Right lobe of liver (tissue), 6 donors: ENCODE measurements around the gene PTK7. TPM values are rescaled to one million over a fixed set of nuclear protein-coding genes. Genes with fewer than 3 reads are reported as not detected.

Experiments used
- ATAC-seq, 4 donors: fragments of 200-7000 bp; cut with Tn5 transposase; one replicate each; pipeline ENCODE4 v1.9.1; 2020; ENCODE audit warnings: mild to moderate bottlenecking in 4 of 4, moderate library complexity in 4 of 4
- DNase-seq, 3 donors: peaks; one replicate each; pipeline ENCODE4 v3.0.0-alpha.2; 2020
- H3K27ac ChIP-seq, 3 donors: fragments of 200-600 bp; one replicate each; pipeline ENCODE4 v1.8.0; 2022
- H3K27me3 ChIP-seq, 2 donors: fragments of 200-600 bp; one replicate each; pipeline ENCODE4 v1.8.0; 2022
- H3K36me3 ChIP-seq, 4 donors: fragments of 200-600 bp; sonication (generic) in 1 of 4; one replicate each; pipeline versions ENCODE4 v1.5.1 to v1.8.0; 2017 to 2022; ENCODE audit warnings: control low read depth in 1 of 4
- H3K4me1 ChIP-seq, 4 donors: fragments of 200-600 bp; sonication (generic) in 1 of 4; one replicate each; pipeline versions ENCODE4 v1.5.1 to v1.8.0; 2017 to 2022; ENCODE audit warnings: control low read depth in 1 of 4
- H3K4me3 ChIP-seq, 3 donors: fragments of 200-600 bp; one replicate each; pipeline ENCODE4 v1.8.0; 2022
- H3K9me3 ChIP-seq, 4 donors: fragments of 200-600 bp; sonication (generic) in 1 of 4; one replicate each; pipeline versions ENCODE4 v1.5.1 to v1.8.0; 2017 to 2022; ENCODE audit warnings: control low read depth in 1 of 4
- POLR2A ChIP-seq: fragments of 450-650 bp; IDR thresholded peaks from one replicate; pipeline ENCODE4 v1.6.1; 2017; ENCODE audit warnings: antibody characterized with exemption, mild to moderate bottlenecking
- WGBS: methylation state at CpG from one replicate; pipeline ENCODE4 v1.1.6; 2018; ENCODE audit warnings: low coverage, low lambda C conversion rate; ENCODE audit not compliant: insufficient coverage; ENCODE audit errors: missing lambda C conversion rate; 5-methylcytosine and 5-hydroxymethylcytosine counted together
- intact Hi-C, 2 donors: fragments of 100-400 bp; cut with DNase I; formaldehyde crosslinking; loops; one replicate each; pipeline versions ENCODE4 v1.11.2 to v1.14.1; 2022
- total RNA-seq, 6 experiments: library from RNA; depleted of rRNA in 2 of 6; stranded (reverse); fragments of >200 nt in 2 of 6; fragmentation: NEBNext Ultra II Directional in 3 of 6; extraction: Animal tissue kit (Norgen Biotek cat#: 25700) in 3 of 6; gene quantifications; one replicate each; pipeline versions ENCODE4 v1.1.0 to v1.2.4, GENCODE V29; 2016 to 2023
- TF ChIP-seq, protein P1 (sequence below), 4 donors: fragments of 200-600 bp in 3 of 4; fragments of 450-650 bp in 1 of 4; IDR thresholded peaks; one replicate each; pipeline versions ENCODE4 v1.5.1 to v1.8.0; 2016 to 2022; ENCODE audit warnings: antibody characterized with exemption in 4 of 4, mild to moderate bottlenecking in 2 of 4
- donor health status: DM: no; HTN: yes; CAD: no.
- donor health status: DM: no; HTN: no; CAD: no.
- donor health status: DM: no; HTN: no; CAD: no.
- donor health status: DM: no; HTN: yes; CAD: no.
- donor health status: DM: no; HTN: yes; CAD: no.

Gene PTK7
- total RNA-seq, 6 experiments from 2014 or later: 0.55 to 1.8 (median 0.99) TPM

DNA sequence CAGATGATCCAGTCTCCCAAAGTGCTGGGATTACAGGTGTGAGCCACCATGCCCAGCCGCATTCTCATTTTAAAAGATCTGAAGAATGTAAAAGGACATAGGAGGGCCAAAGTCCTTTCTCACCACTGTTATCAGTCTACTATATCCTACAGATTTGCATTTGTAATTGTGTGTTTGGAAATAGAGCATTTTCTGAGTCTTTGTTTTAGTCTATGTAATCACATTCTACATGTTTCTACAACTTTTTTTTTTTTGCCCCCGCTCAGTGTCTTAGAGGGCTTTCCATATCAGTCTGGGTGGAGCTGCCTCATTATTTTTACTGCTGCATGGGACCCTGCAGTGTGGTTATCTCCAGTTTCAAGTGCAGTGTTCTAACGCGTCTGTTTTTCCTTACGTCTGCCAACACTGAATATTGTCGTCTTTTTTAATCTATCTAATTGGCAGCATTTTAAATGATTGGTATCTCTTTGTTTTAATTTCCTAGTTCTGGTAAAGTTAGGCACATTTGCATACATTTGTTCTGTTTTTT lies 113.7 kb downstream of the PTK7 start:
- Histone ChIP-seq H3K27me3 (no peaks in the 10 kb centered on the region), H3K27ac (no peak overlapping the region), H3K4me1 (no peaks in the 10 kb centered on the region), H3K4me3 (no peak overlapping the region), H3K9me3 (no peaks in the 10 kb centered on the region), H3K36me3 (peaks cover 0 to 31% (median 0%) of the 10 kb centered on the region in 4 donors)
- WGBS: 90% methylated on average over 6 of the region's 6 CpGs
- DNase-seq: no peak
- TF ChIP-seq, protein P1, sequence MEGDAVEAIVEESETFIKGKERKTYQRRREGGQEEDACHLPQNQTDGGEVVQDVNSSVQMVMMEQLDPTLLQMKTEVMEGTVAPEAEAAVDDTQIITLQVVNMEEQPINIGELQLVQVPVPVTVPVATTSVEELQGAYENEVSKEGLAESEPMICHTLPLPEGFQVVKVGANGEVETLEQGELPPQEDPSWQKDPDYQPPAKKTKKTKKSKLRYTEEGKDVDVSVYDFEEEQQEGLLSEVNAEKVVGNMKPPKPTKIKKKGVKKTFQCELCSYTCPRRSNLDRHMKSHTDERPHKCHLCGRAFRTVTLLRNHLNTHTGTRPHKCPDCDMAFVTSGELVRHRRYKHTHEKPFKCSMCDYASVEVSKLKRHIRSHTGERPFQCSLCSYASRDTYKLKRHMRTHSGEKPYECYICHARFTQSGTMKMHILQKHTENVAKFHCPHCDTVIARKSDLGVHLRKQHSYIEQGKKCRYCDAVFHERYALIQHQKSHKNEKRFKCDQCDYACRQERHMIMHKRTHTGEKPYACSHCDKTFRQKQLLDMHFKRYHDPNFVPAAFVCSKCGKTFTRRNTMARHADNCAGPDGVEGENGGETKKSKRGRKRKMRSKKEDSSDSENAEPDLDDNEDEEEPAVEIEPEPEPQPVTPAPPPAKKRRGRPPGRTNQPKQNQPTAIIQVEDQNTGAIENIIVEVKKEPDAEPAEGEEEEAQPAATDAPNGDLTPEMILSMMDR (IDR thresholded peaks at IDR 0.05): no peak
- TF ChIP-seq POLR2A: no peak
- intact Hi-C loops: no loop called here
- no peak for ATAC-seq

DNA sequence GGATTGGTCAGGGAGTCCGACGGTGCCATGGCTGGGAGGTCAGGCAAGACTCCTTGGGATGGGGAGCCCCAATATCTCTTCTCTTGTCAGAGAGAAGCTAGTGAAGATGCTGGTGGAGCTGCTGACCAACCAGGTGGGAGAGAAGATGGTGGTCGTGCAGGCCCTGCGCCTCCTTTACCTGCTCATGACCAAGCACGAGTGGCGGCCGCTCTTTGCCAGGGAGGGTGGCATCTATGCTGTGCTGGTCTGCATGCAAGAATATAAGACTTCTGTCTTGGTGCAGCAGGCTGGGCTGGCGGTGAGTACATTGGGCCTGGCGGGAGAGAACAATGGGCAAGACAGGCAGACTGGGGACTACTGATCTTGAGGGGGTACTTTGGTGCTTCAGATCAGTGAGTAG lies 116.8 kb downstream of the PTK7 start:
- no CpG with 5 or more reads among the region's 9 CpGs for WGBS
- no peak for ATAC-seq

DNA sequence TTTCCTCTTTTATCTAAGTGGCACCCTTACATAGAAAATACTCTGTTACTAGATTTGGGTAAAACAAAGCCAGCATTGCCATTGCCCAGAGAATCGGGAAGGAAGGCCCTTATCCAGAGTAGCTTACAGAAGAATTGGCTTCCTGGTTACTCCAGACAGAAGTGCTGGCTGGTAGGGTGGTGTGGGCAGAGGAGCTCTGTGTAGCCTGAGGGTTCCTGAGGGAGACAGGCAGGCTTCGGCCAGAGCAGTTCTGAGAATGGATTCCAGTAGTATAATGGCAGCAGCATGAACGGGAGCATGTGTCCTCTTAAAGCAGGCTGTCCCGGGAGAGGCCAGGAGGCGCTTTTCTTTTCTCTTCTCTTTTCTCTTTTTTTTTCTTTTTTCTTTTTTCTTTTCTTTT lies 117.8 kb downstream of the PTK7 start:
- intact Hi-C loops: no loop called here
- WGBS: 73% methylated on average over 1 of the region's 5 CpGs
- Histone ChIP-seq H3K4me1 (no peaks in the 10 kb centered on the region), H3K4me3 (no peak overlapping the region), H3K27ac (no peak overlapping the region), H3K36me3 (peaks cover 0 to 27% (median 5%) of the 10 kb centered on the region in 4 donors), H3K9me3 (no peaks in the 10 kb centered on the region), H3K27me3 (no peaks in the 10 kb centered on the region)
- peak in 1 of 3 donors; percentile 4 for DNase-seq
- TF ChIP-seq, protein P1 (IDR thresholded peaks at IDR 0.05): no peak
- no peak for TF ChIP-seq POLR2A
- no peak for ATAC-seq

More for the DNA sequence above, 116.8 kb downstream of the PTK7 start:
- Histone ChIP-seq H3K27me3 (no peaks in the 10 kb centered on the region), H3K36me3 (peaks cover 0 to 31% (median 5%) of the 10 kb centered on the region in 4 donors), H3K4me1 (no peaks in the 10 kb centered on the region), H3K27ac (no peak overlapping the region), H3K9me3 (no peaks in the 10 kb centered on the region), H3K4me3 (no peak overlapping the region)
- TF ChIP-seq, protein P1 (IDR thresholded peaks at IDR 0.05): no peak
- TF ChIP-seq POLR2A: no peak
- intact Hi-C loops: no loop called here
- peak in 1 of 3 donors; percentile 44 for DNase-seq

DNA sequence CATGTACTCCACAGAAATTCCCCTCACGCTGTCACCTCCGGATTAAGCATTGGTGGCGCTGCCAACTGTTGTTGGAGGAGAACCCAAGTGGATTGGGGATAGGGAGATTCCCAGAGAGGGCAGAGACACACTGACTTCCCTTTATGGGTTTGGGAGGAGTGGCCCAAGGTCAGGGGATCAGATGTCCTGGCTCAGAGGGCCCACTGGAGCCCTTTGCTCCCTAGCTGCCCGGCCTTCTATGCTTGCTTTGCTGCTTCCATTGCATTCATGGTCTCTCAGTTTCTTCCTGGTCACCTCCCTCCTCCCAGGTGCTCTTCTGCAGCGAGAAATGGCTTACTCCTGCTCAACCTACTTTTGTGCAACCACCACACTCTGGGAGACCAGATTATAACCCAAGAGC lies 120.2 kb downstream of the PTK7 start:
- DNase-seq (no peak), ATAC-seq (no peak)
- intact Hi-C loops: no loop called here
- Histone ChIP-seq H3K27ac (no peak overlapping the region), H3K27me3 (no peaks in the 10 kb centered on the region), H3K4me1 (no peaks in the 10 kb centered on the region), H3K4me3 (no peak overlapping the region), H3K36me3 (peaks cover 0 to 37% (median 7%) of the 10 kb centered on the region in 4 donors), H3K9me3 (no peaks in the 10 kb centered on the region)
- 63% methylated on average over 2 of the region's 5 CpGs for WGBS
- TF ChIP-seq, protein P1 (IDR thresholded peaks at IDR 0.05): no peak
- no peak for TF ChIP-seq POLR2A
